ENCODE results near the gene TCP10L. TPM values are rescaled to one million over a fixed set of nuclear protein-coding genes. Genes with fewer than 3 reads are reported as not detected.

The TCP10L gene
- total and polyA plus RNA-seq, 2 of the 8 experiments (the other 6 are each of a cell fraction or from before 2014, with no cell fraction given) = 0.45 to 0.99 TPM

DNA sequence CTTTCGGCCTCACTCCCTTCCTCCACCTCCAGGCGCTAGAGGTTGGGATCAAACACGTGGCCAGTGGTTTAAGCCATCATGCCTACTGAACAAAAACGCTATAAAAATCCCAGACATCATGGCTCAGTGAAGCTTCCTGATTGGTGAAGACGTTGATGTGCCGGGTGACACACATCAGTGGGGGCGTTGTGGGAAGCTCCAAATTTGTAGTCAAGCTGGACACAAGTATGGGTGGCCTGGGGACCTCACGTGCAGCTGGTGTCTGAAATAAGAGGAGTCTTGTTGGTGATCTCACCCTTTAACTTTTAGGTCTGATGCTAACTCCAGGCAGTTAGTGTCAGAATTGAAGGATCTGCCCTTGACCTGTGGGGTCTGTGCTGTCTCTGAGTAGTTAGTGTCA lies 20.1 kb upstream of the TCP10L start:
- Histone ChIP-seq H3K27ac (ENCODE audit: low read depth, low read length) (peak overlapping the region; percentile 78; the same call in 1 of the 2 replicates), H4K8ac (ENCODE audit: extremely low read depth, insufficient read depth, low read length) (no peak overlapping the region), H2BK20ac (ENCODE audit: low read length) (peak overlapping the region; percentile 75; the same call in 1 of the 2 replicates), H4K20me1 (replicated peaks in 1 of 2; ENCODE audit: control insufficient read depth in 1 of 2, insufficient read depth in 2 of 2, low read length in 2 of 2) (peaks cover 0 to 2% of the 10 kb centered on the region in 2 experiments), H2BK15ac (ENCODE audit: low read length) (no peak overlapping the region; the same call in 1 of the 2 replicates), H3K18ac (ENCODE audit: extremely low read depth, low read length) (peak overlapping the region; percentile 49; the same call in 1 of the 2 replicates), H3K36me3 (ENCODE audit: control insufficient read depth in 2 of 4, insufficient read depth in 4 of 4, low read length in 3 of 4) (peaks cover 7 to 74% (median 21%) of the 10 kb centered on the region in 4 experiments), H2BK12ac (ENCODE audit: low read depth, low read length) (peak overlapping the region; percentile 18; the same call in 1 of the 2 replicates), H3K4ac (replicated peaks; ENCODE audit: insufficient read length, low read depth, low read length) (peak overlapping the region; percentile 4), H3K9me3 (ENCODE audit: insufficient read depth in 2 of 2, low read depth in 1 of 2, low read length in 1 of 2) (no peaks in the 10 kb centered on the region), H4K91ac (replicated peaks; ENCODE audit: insufficient read length, low read length) (peak overlapping the region; percentile 82), H3K79me1 (ENCODE audit: low read depth, low read length) (no peaks in the 10 kb centered on the region; the same call in 1 of the 2 replicates), H3K9ac (replicated peaks in 1 of 4; ENCODE audit: extremely low read depth in 1 of 4, low read depth in 3 of 4, low read length in 3 of 4) (no peak overlapping the region), H2BK5ac (ENCODE audit: low read depth, low read length) (peak overlapping the region; percentile 76; the same call in 1 of the 2 replicates), H3K23me2 (ENCODE audit: low read depth, low read length) (0 out of 2 replicates have a peak, but pooled peaks cover 3% of the 10 kb centered on the region), H3K4me1 (replicated peaks in 1 of 4; ENCODE audit: control insufficient read depth in 3 of 4, insufficient read depth in 4 of 4, low read length in 3 of 4) (peaks cover 27 to 43% (median 32%) of the 10 kb centered on the region in 4 experiments), H2BK120ac (replicated peaks; ENCODE audit: low read depth, low read length) (peak overlapping the region; percentile 75), H2AK5ac (ENCODE audit: low read depth, low read length) (peak overlapping the region; percentile 85; the same call in 1 of the 2 replicates), H3K27me3 (replicated peaks in 1 of 4; ENCODE audit: control insufficient read depth in 3 of 4, extremely low read depth in 1 of 4, insufficient read depth in 3 of 4, low read length in 3 of 4) (no peaks in the 10 kb centered on the region), H2AFZ (ENCODE audit: low read length) (no peak overlapping the region), H3K23ac (ENCODE audit: insufficient read length) (no peak overlapping the region), H3K56ac (replicated peaks; ENCODE audit: insufficient read length, low read depth, low read length) (no peak overlapping the region), H3K4me2 (ENCODE audit: insufficient read depth in 1 of 2, low read depth in 2 of 2, low read length in 2 of 2) (peak overlapping the region; percentile 53 to 73), H3K14ac (ENCODE audit: insufficient read length) (no peak overlapping the region), H3K4me3 (ENCODE audit: extremely low read depth in 1 of 4, insufficient read depth in 2 of 4, low read depth in 3 of 4, low read length in 4 of 4) (peak overlapping the region in 1 of 4 experiments; percentile 3; a peak in 1 of 8 replicates), H3K79me2 (ENCODE audit: control insufficient read depth in 1 of 2, insufficient read depth in 2 of 2, low read length in 2 of 2) (peaks cover 0 to 17% of the 10 kb centered on the region in 2 experiments; a peak in 2 of 4 replicates), H4K5ac (ENCODE audit: insufficient read length, low read depth, low read length) (peak overlapping the region; percentile 40)
- POLR2A ChIA-PET (ENCODE audit: partially characterized antibody) = interaction anchor here (0.6 to 1.5 kb wide), 6 partner anchors 10 to 349 kb away, joined by 3 read pairs; no protein-coding TSS in a partner anchor
- 80% methylated on average over 8 of the region's 8 CpGs; no CpG with 5 or more reads in 1 of the 2 experiments for WGBS, 2 experiments (ENCODE audit: extremely low coverage in 1 of 2, insufficient coverage in 1 of 2, insufficient read length in 1 of 2, insufficient replicate concordance in 2 of 2, low coverage in 1 of 2, low lambda C conversion rate in 2 of 2, missing lambda C conversion rate in 1 of 2)
- no peak for DNase-seq (ENCODE audit: low read depth in 1 of 2, low spot score in 2 of 2)
- peak; percentile 32 for FAIRE-seq
- CTCF ChIA-PET (ENCODE audit: partially characterized antibody) = interaction anchor here (0.5 to 5.2 kb wide), 7 partner anchors 26 to 221 kb away, joined by 3 to 23 read pairs (median 4); no protein-coding TSS in a partner anchor
- TF ChIP-seq NANOG (IDR thresholded peaks at IDR 0.05; ENCODE audit: insufficient read depth, low read depth, low read length, poor library complexity, severe bottlenecking) (no peak), KDM1A (IDR thresholded peaks at IDR 0.05; ENCODE audit: borderline replicate concordance, low read length) (no peak), SAP30 (IDR thresholded peaks at IDR 0.05; ENCODE audit: insufficient read depth, insufficient replicate concordance, low read length) (no peak), CEBPB (IDR thresholded peaks at IDR 0.05; ENCODE audit: low read depth, low read length) (no peak), HDAC2 (IDR thresholded peaks at IDR 0.05; ENCODE audit: borderline replicate concordance in 1 of 2, low read depth in 2 of 2, low read length in 2 of 2) (no peak), SUZ12 (IDR thresholded peaks at IDR 0.05; ENCODE audit: low read length) (no peak), TAF7 (optimal IDR thresholded peaks at IDR 0.05; ENCODE audit: borderline replicate concordance, low read depth, low read length) (no peak)
- TF ChIP-seq, protein P1, sequence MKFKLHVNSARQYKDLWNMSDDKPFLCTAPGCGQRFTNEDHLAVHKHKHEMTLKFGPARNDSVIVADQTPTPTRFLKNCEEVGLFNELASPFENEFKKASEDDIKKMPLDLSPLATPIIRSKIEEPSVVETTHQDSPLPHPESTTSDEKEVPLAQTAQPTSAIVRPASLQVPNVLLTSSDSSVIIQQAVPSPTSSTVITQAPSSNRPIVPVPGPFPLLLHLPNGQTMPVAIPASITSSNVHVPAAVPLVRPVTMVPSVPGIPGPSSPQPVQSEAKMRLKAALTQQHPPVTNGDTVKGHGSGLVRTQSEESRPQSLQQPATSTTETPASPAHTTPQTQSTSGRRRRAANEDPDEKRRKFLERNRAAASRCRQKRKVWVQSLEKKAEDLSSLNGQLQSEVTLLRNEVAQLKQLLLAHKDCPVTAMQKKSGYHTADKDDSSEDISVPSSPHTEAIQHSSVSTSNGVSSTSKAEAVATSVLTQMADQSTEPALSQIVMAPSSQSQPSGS (IDR thresholded peaks at IDR 0.05; ENCODE audit: low read length) = no peak
- TF ChIP-seq, protein P2, sequence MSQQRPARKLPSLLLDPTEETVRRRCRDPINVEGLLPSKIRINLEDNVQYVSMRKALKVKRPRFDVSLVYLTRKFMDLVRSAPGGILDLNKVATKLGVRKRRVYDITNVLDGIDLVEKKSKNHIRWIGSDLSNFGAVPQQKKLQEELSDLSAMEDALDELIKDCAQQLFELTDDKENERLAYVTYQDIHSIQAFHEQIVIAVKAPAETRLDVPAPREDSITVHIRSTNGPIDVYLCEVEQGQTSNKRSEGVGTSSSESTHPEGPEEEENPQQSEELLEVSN (IDR thresholded peaks at IDR 0.05) = no peak

Measured in H1 (cell line).